ENCODE measurements around the gene STOML1. TPM values are rescaled to one million over a fixed set of nuclear protein-coding genes. Genes with fewer than 3 reads are reported as not detected.

STOML1 gene
- total RNA-seq, 2 donors from 2014 or later: 4.4 to 5.5 TPM

DNA sequence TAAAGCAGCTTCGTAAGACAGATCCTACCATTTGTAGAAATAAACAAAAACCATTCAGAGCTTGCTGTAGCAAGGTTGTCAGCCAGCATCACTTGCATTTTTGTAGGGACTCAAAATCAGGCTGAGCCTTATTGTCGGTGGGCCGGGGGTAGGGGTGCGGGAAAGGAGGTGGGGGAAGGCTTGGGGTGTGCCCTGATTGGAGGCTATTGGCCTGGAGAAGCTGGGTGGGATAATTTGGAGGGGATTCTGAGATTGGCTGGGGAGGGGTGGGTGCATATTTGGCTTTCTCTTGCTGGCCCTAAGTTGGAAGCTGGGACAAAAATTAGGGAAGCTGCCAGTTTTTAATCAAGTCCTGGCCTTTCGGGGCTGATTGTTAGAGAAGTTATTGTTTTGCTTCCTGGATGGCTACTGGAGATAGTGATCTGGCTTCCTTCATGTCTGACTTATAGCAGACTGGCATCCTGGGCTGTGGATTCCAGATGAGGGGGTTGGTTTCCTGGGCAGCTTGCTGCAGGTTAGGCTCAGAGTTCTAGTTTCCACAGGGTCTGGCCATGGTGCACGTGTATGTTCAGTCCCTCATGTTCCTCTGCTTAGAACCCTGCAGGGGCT lies 22.8 kb downstream of the STOML1 start:
- Mint-ChIP-seq H3K9me3 (peaks cover 1% of the 10 kb centered on the region), H3K27me3 (ENCODE audit: insufficient read depth) (peaks cover 11% of the 10 kb centered on the region), H3K4me1 (peaks cover 12% of the 10 kb centered on the region), H3K36me3 (ENCODE audit: low read depth) (no peaks in the 10 kb centered on the region), H3K27ac (no peak overlapping the region), H3K4me3 (no peak overlapping the region)
- TF ChIP-seq CTCF (conservative IDR thresholded peaks at IDR 0.05): no peak
- 83 to 90% methylated on average over 2 to 6 of the region's 6 CpGs for WGBS, 2 experiments (ENCODE audit: insufficient coverage in 1 of 2, insufficient read length in 1 of 2)
- DNase-seq: no peak
- Histone ChIP-seq H3K9ac (ENCODE audit: extremely low read depth, low read length, poor library complexity, severe bottlenecking) (no peak overlapping the region), H3K27ac (ENCODE audit: low read depth, low read length) (no peak overlapping the region), H3K27me3 (ENCODE audit: control insufficient read depth, insufficient read depth, low read length, poor library complexity, severe bottlenecking) (no peaks in the 10 kb centered on the region), H3K9me3 (ENCODE audit: control insufficient read depth, low read length) (no peaks in the 10 kb centered on the region), H3K36me3 (ENCODE audit: control insufficient read depth, insufficient read depth, low read length) (no peaks in the 10 kb centered on the region), H3K4me3 (ENCODE audit: low read length) (no peak overlapping the region), H3K4me1 (ENCODE audit: control insufficient read depth, insufficient read depth, low read length) (peaks cover 4% of the 10 kb centered on the region)

- H3K4me1 ChIP-seq (ENCODE audit: control insufficient read depth, insufficient read depth, low read length): peaks cover 4% of the 10 kb centered on the region
- Mint-ChIP-seq H3K27ac (no peak overlapping the region), H3K27me3 (ENCODE audit: insufficient read depth) (peaks cover 7% of the 10 kb centered on the region), H3K4me1 (peaks cover 12% of the 10 kb centered on the region), H3K9me3 (no peaks in the 10 kb centered on the region), H3K4me3 (no peak overlapping the region), H3K36me3 (ENCODE audit: low read depth) (no peaks in the 10 kb centered on the region)
- 90 to 100% methylated on average over 1 to 3 of the region's 3 CpGs for WGBS, 2 experiments (ENCODE audit: insufficient coverage in 1 of 2, insufficient read length in 1 of 2)
- DNase-seq: no peak
- H3K9ac ChIP-seq (ENCODE audit: extremely low read depth, low read length, poor library complexity, severe bottlenecking): no peak overlapping the region
- H3K9me3 ChIP-seq (ENCODE audit: control insufficient read depth, low read length): no peaks in the 10 kb centered on the region
- no peak overlapping the region for H3K4me3 ChIP-seq (ENCODE audit: low read length)
- H3K27ac ChIP-seq (ENCODE audit: low read depth, low read length): no peak overlapping the region
- H3K27me3 ChIP-seq (ENCODE audit: control insufficient read depth, insufficient read depth, low read length, poor library complexity, severe bottlenecking): no peaks in the 10 kb centered on the region
- no peaks in the 10 kb centered on the region for H3K36me3 ChIP-seq (ENCODE audit: control insufficient read depth, insufficient read depth, low read length)
- TF ChIP-seq CTCF (conservative IDR thresholded peaks at IDR 0.05): no peak
Observed at GRCh38 chr15:73968461-73968860, 23.6 kb downstream of the STOML1 start.

GRCh38 chr15:73965758-73966113 lies 26.4 kb downstream of the STOML1 start:
- Histone ChIP-seq H3K4me1 (ENCODE audit: control insufficient read depth, insufficient read depth, low read length) (peaks cover 4% of the 10 kb centered on the region), H3K27ac (ENCODE audit: low read depth, low read length) (no peak overlapping the region), H3K27me3 (ENCODE audit: control insufficient read depth, insufficient read depth, low read length, poor library complexity, severe bottlenecking) (no peaks in the 10 kb centered on the region), H3K36me3 (ENCODE audit: control insufficient read depth, insufficient read depth, low read length) (no peaks in the 10 kb centered on the region), H3K9ac (ENCODE audit: extremely low read depth, low read length, poor library complexity, severe bottlenecking) (no peak overlapping the region), H3K9me3 (ENCODE audit: control insufficient read depth, low read length) (no peaks in the 10 kb centered on the region), H3K4me3 (ENCODE audit: low read length) (no peak overlapping the region)
- WGBS, 2 experiments (ENCODE audit: insufficient coverage in 1 of 2, insufficient read length in 1 of 2): 83% methylated on average over 1 to 2 of the region's 2 CpGs
- Mint-ChIP-seq H3K9me3 (no peaks in the 10 kb centered on the region), H3K4me3 (no peak overlapping the region), H3K27ac (no peak overlapping the region), H3K27me3 (ENCODE audit: insufficient read depth) (no peaks in the 10 kb centered on the region), H3K36me3 (ENCODE audit: low read depth) (no peaks in the 10 kb centered on the region), H3K4me1 (peaks cover 11% of the 10 kb centered on the region)
- no peak for TF ChIP-seq CTCF (conservative IDR thresholded peaks at IDR 0.05)
- DNase-seq: no peak

Data from endodermal cell (in vitro differentiated cells).